Caco-2 (cell line): ENCODE data around the gene GPR61. TPM values are rescaled to one million over a fixed set of nuclear protein-coding genes. Genes with fewer than 3 reads are reported as not detected.
A peak's percentile ranks its signal among the peaks of the same experiment; 100 is the strongest.

ENCODE experiments used
- BruUV-seq: library from RNA; stranded (reverse); fragments of 400-500 nt; replicated peaks from 2 replicates; lab custom pipeline; 2021; lab: Mats Ljungman, UMichigan
- CTCF ChIA-PET: fragments of 300-600 bp; sonication (Branson Sonifier 250); formaldehyde crosslinking; loops from one replicate; lab custom pipeline; 2022; ENCODE audit warnings: antibody characterized with exemption; lab: Charles Lee
- POLR2A ChIA-PET: fragments of 300-600 bp; sonication (Branson Sonifier 250); formaldehyde crosslinking; loops from one replicate; lab custom pipeline; 2022; ENCODE audit warnings: antibody characterized with exemption; lab: Charles Lee
- DNase-seq, 2 experiments: peaks; one replicate each; pipeline versions ENCODE4 v3.0.0 to v3.0.0-alpha.2; 2020 to 2022
- H3K27me3 ChIP-seq: replicated peaks from 2 replicates; pipeline ENCODE4 v1.6.0; 2011; ENCODE audit warnings: low read length; ENCODE audit not compliant: control insufficient read depth, insufficient read depth
- H3K36me3 ChIP-seq: 2 replicates; pipeline ENCODE4 v1.5.1; 2011; ENCODE audit warnings: low read length; ENCODE audit not compliant: control insufficient read depth, insufficient read depth
- H3K4me1 ChIP-seq: fragments of 250-450 bp; sonication (Bioruptor Pico); 2 replicates; pipeline ENCODE4 v1.5.1; 2020; ENCODE audit warnings: mild to moderate bottlenecking
- H3K4me3 ChIP-seq: 2 replicates; pipeline ENCODE4 v1.5.1; 2011; ENCODE audit warnings: low read depth, mild to moderate bottlenecking, control low read depth, low read length
- H3K9me3 ChIP-seq: fragments of 250-450 bp; sonication (Bioruptor Pico); 2 replicates; pipeline ENCODE4 v1.5.1; 2020; ENCODE audit warnings: mild to moderate bottlenecking, moderate library complexity
- H3K27ac Mint-ChIP-seq: one replicate; pipeline ENCODE4 v1.8.0; 2022; ENCODE audit warnings: mixed read lengths; ENCODE audit not compliant: unreplicated experiment
- H3K27me3 Mint-ChIP-seq: one replicate; pipeline ENCODE4 v1.8.0; 2022; ENCODE audit warnings: mixed read lengths; ENCODE audit not compliant: insufficient read depth, unreplicated experiment
- H3K36me3 Mint-ChIP-seq: one replicate; pipeline ENCODE4 v1.8.0; 2022; ENCODE audit warnings: mild to moderate bottlenecking, mixed read lengths; ENCODE audit not compliant: insufficient read depth, unreplicated experiment
- H3K4me1 Mint-ChIP-seq: one replicate; pipeline ENCODE4 v1.8.0; 2022; ENCODE audit warnings: low read depth, mixed read lengths; ENCODE audit not compliant: unreplicated experiment
- H3K4me3 Mint-ChIP-seq: one replicate; pipeline ENCODE4 v1.8.0; 2022; ENCODE audit warnings: mild to moderate bottlenecking, moderate library complexity, mixed read lengths; ENCODE audit not compliant: unreplicated experiment
- H3K9me3 Mint-ChIP-seq: one replicate; pipeline ENCODE4 v1.8.0; 2022; ENCODE audit warnings: mixed read lengths; ENCODE audit not compliant: unreplicated experiment
- CTCF ChIP-seq, 2 experiments: fragments of 200-600 bp in 1 of 2; IDR thresholded peaks; 1 replicate in 1 of 2; 2 replicates in 1 of 2; pipeline versions ENCODE4 v1.5.1 to v1.8.0; 2011 to 2022; ENCODE audit warnings: antibody characterized with exemption in 1 of 2, control low read depth in 1 of 2, inconsistent platforms in 1 of 2, low read depth in 1 of 2, low read length in 1 of 2, mild to moderate bottlenecking in 1 of 2, moderate library complexity in 1 of 2; ENCODE audit not compliant: insufficient read depth in 1 of 2, severe bottlenecking in 1 of 2, unreplicated experiment in 1 of 2
- intact Hi-C: fragments of 100-400 bp; cut with micrococcal nuclease; formaldehyde crosslinking; loops from one replicate; pipeline ENCODE4 v1.10.0; 2022; ENCODE audit not compliant: unreplicated experiment
- total RNA-seq: library from RNA; stranded (reverse); gene quantifications from 2 replicates; pipeline ENCODE4 v1.2.3, GENCODE V29; 2022

Gene GPR61
- total RNA-seq, 1 experiment from 2014 or later, result not detected

DNA sequence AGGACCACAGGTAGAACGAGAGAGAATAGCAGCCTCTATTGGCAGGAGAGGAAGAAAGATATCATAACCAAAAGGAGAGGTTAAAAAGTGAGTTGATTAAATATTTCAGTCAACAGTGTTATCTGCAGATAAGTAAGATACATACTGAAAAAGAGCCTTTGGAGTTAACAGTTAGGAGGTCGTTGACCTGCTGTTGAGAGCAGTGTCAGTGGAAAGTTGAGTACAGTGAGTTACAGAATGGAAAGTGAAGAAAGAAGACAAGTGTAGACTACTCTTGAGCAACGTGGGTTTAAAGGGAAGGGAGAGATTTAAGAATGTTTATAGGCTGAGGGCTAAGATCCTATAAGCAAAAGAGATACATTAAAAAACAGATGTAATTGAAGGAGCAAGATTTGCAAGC, 49.5 kb downstream of the GPR61 start:
- no peak for TF ChIP-seq CTCF (IDR thresholded peaks at IDR 0.05; ENCODE audit: insufficient read depth in 1 of 2, low read depth in 1 of 2, low read length in 1 of 2, severe bottlenecking in 1 of 2, unreplicated experiment in 1 of 2)
- H3K27me3 Mint-ChIP-seq, result no peaks in the 10 kb centered on the region
- no peak overlapping the region for H3K4me3 Mint-ChIP-seq
- H3K36me3 Mint-ChIP-seq, result peaks cover 50% of the 10 kb centered on the region
- no peaks in the 10 kb centered on the region for H3K27me3 ChIP-seq
- no peaks in the 10 kb centered on the region for H3K36me3 ChIP-seq
- H3K9me3 ChIP-seq, result no peaks in the 10 kb centered on the region
- POLR2A ChIA-PET, result no interaction called here
- intact Hi-C loops, result loop anchor here (1.0 kb wide), 1 partner anchor 43 kb away; no protein-coding TSS in a partner anchor
- H3K4me1 ChIP-seq, result no peaks in the 10 kb centered on the region; the same call in 1 of the 2 replicates
- no peak overlapping the region for H3K4me3 ChIP-seq
- BruUV-seq, result no TSS peak
- CTCF ChIA-PET, result no interaction called here
- H3K4me1 Mint-ChIP-seq, result peaks cover 10% of the 10 kb centered on the region
- no peak overlapping the region for H3K27ac Mint-ChIP-seq
- H3K9me3 Mint-ChIP-seq, result no peaks in the 10 kb centered on the region
- DNase-seq, result peak in 1 of 2 experiments; percentile 6

- Histone ChIP-seq H3K4me3 (no peak overlapping the region), H3K4me1 (no peaks in the 10 kb centered on the region; the same call in 1 of the 2 replicates), H3K36me3 (no peaks in the 10 kb centered on the region), H3K9me3 (no peaks in the 10 kb centered on the region), H3K27me3 (no peaks in the 10 kb centered on the region)
- Mint-ChIP-seq H3K27ac (no peak overlapping the region), H3K4me1 (peaks cover 10% of the 10 kb centered on the region), H3K4me3 (no peak overlapping the region), H3K9me3 (no peaks in the 10 kb centered on the region), H3K36me3 (peaks cover 47% of the 10 kb centered on the region), H3K27me3 (no peaks in the 10 kb centered on the region)
- TF ChIP-seq CTCF (IDR thresholded peaks at IDR 0.05; ENCODE audit: insufficient read depth in 1 of 2, low read depth in 1 of 2, low read length in 1 of 2, severe bottlenecking in 1 of 2, unreplicated experiment in 1 of 2), result no peak
- no TSS peak for BruUV-seq
- no peak for DNase-seq
- POLR2A ChIA-PET, result no interaction called here
- intact Hi-C loops, result loop anchor here (1.0 kb wide), 1 partner anchor 43 kb away; no protein-coding TSS in a partner anchor
- CTCF ChIA-PET, result no interaction called here
These were observed 50.0 kb downstream of the GPR61 start for GRCh38 chr1:109589679-109590078.

- TSS peak; percentile 35 for BruUV-seq
- DNase-seq, result no peak
- H3K27me3 ChIP-seq, result no peaks in the 10 kb centered on the region
- no peaks in the 10 kb centered on the region for H3K9me3 Mint-ChIP-seq
- no peaks in the 10 kb centered on the region for H3K4me1 ChIP-seq
- no peak for TF ChIP-seq CTCF (IDR thresholded peaks at IDR 0.05; ENCODE audit: insufficient read depth in 1 of 2, low read depth in 1 of 2, low read length in 1 of 2, severe bottlenecking in 1 of 2, unreplicated experiment in 1 of 2)
- H3K4me3 Mint-ChIP-seq, result no peak overlapping the region
- POLR2A ChIA-PET, result no interaction called here
- H3K36me3 ChIP-seq, result no peaks in the 10 kb centered on the region
- peaks cover 10% of the 10 kb centered on the region for H3K4me1 Mint-ChIP-seq
- intact Hi-C loops, result no loop called here
- H3K27ac Mint-ChIP-seq, result no peak overlapping the region
- H3K4me3 ChIP-seq, result no peak overlapping the region
- CTCF ChIA-PET, result no interaction called here
- H3K36me3 Mint-ChIP-seq, result peaks cover 49% of the 10 kb centered on the region
- H3K27me3 Mint-ChIP-seq, result no peaks in the 10 kb centered on the region
- no peaks in the 10 kb centered on the region for H3K9me3 ChIP-seq
These were observed 53.2 kb downstream of the GPR61 start for GRCh38 chr1:109592916-109593315.
